Choroid plexus epithelial cell (primary cell): ENCODE results near the gene JADE2.
A peak's percentile ranks its signal among the peaks of the same experiment; 100 is the strongest.

Source experiments
- DNase-seq: peaks from one replicate; pipeline ENCODE4 v3.0.0-alpha.2; 2010; ENCODE audit warnings: low read depth
- H3K4me3 ChIP-seq: 2 replicates; pipeline ENCODE4 v1.5.1; 2011; ENCODE audit warnings: low read depth, mild to moderate bottlenecking, control low read depth, low read length, moderate library complexity
- CTCF ChIP-seq: conservative IDR thresholded peaks from 2 replicates; pipeline ENCODE4 v1.5.1; 2011; ENCODE audit warnings: low read depth, mild to moderate bottlenecking, control low read depth, inconsistent platforms, low read length, moderate library complexity

The JADE2 gene

GRCh38 chr5:134583766-134584165, 58.3 kb downstream of the JADE2 start:
- H3K4me3 ChIP-seq: no peak overlapping the region
- no peak for TF ChIP-seq CTCF
- DNase-seq: no peak

- no peak for DNase-seq
- TF ChIP-seq CTCF: no peak
Measured at GRCh38 chr5:134584662-134585061, 59.2 kb downstream of the JADE2 start.

GRCh38 chr5:134585966-134586365, 60.5 kb downstream of the JADE2 start:
- no peak for DNase-seq
- TF ChIP-seq CTCF: no peak
- no peak overlapping the region for H3K4me3 ChIP-seq

More at GRCh38 chr5:134584662-134585061, 59.2 kb downstream of the JADE2 start:
- no peak overlapping the region for H3K4me3 ChIP-seq

- H3K4me3 ChIP-seq: no peak overlapping the region
- TF ChIP-seq CTCF: peak; percentile 92
- peak; percentile 86 for DNase-seq
Measured at GRCh38 chr5:134586866-134587524, 61.5 kb downstream of the JADE2 start.

- TF ChIP-seq CTCF: no peak
- no peak overlapping the region for H3K4me3 ChIP-seq
- no peak for DNase-seq
Measured at GRCh38 chr5:134590992-134591659, 65.7 kb downstream of the JADE2 start.

- TF ChIP-seq CTCF: no peak
- peak; percentile 41 for DNase-seq
- no peak overlapping the region for H3K4me3 ChIP-seq
Measured at GRCh38 chr5:134592141-134592746, 66.8 kb downstream of the JADE2 start.
